AG09309 (cell line): ENCODE data around the gene STARD9.
A peak's percentile ranks its signal among the peaks of the same experiment; 100 is the strongest.

Source experiments
- DNase-seq: peaks from one replicate; pipeline ENCODE4 v3.0.0-alpha.2; 2010; ENCODE audit warnings: low read depth
- H3K4me3 ChIP-seq: 2 replicates; pipeline ENCODE4 v1.5.1; 2011; ENCODE audit warnings: mild to moderate bottlenecking, low read depth, low read length, moderate library complexity; ENCODE audit not compliant: control insufficient read depth
- CTCF ChIP-seq: IDR thresholded peaks from 2 replicates; pipeline ENCODE4 v1.5.1; 2011; ENCODE audit warnings: mild to moderate bottlenecking, low read depth, low read length, inconsistent platforms; ENCODE audit not compliant: insufficient read depth, control insufficient read depth; ENCODE audit errors: missing control alignments

STARD9 gene

GRCh38 chr15:42575188-42576039 lies at the start of gene STARD9:
Gene STARD9, plus strand, starts transcription at chr15:42575606. Its CDS starts 110 bp downstream, at chr15:42575716.
- no peak for TF ChIP-seq CTCF
- DNase-seq = peak; percentile 90
- peak within 1 kb of the TSS; percentile 78 for H3K4me3 ChIP-seq

- H3K4me3 ChIP-seq = no peak overlapping the region
- DNase-seq = no peak
- TF ChIP-seq CTCF = no peak
Measured at GRCh38 chr15:42528970-42529369, 46.4 kb upstream of the STARD9 start.

GRCh38 chr15:42533246-42533645 lies 42.2 kb upstream of the STARD9 start:
- no peak overlapping the region for H3K4me3 ChIP-seq
- no peak for TF ChIP-seq CTCF
- no peak for DNase-seq

- TF ChIP-seq CTCF = no peak
- H3K4me3 ChIP-seq = no peak overlapping the region
- DNase-seq = no peak
Measured at GRCh38 chr15:42544853-42545629, 30.4 kb upstream of the STARD9 start.

- TF ChIP-seq CTCF = no peak
- no peak for DNase-seq
- peak overlapping the region; percentile 85 for H3K4me3 ChIP-seq
Measured at GRCh38 chr15:42547918-42548248, 27.5 kb upstream of the STARD9 start.

- DNase-seq = peak; percentile 20
- peak within 1 kb of the TSS; percentile 85 for H3K4me3 ChIP-seq
- no peak for TF ChIP-seq CTCF
Measured at GRCh38 chr15:42548249-42549031, 27.0 kb upstream of the STARD9 start, which contains the start of the genes HAUS2 and LRRC57. Gene HAUS2, plus strand, starts transcription at chr15:42548838. Its CDS starts 35 bp downstream, at chr15:42548873. Gene LRRC57, minus strand, starts transcription at chr15:42548793. Its CDS starts 359 bp downstream, at chr15:42548434.
